KOPT-K1 (cell line): ENCODE data around the gene ZNF398.
A peak's percentile ranks its signal among the peaks of the same experiment; 100 is the strongest.

ENCODE experiments used
- H3K27ac ChIP-seq: fragments of 200-600 bp; sonication (generic); 2 replicates; pipeline ENCODE4 v1.5.1; 2016; ENCODE audit warnings: antibody characterized with exemption, mild to moderate bottlenecking, low read depth, low read length; ENCODE audit not compliant: poor library complexity, severe bottlenecking
- H3K36me3 ChIP-seq: fragments of 200-600 bp; sonication (generic); 2 replicates; pipeline ENCODE4 v1.5.1; 2017; ENCODE audit warnings: antibody characterized with exemption, mild to moderate bottlenecking, low read length, moderate library complexity; ENCODE audit not compliant: insufficient read depth
- H3K9me3 ChIP-seq: fragments of 200-600 bp; sonication (generic); 2 replicates; pipeline ENCODE4 v1.5.1; 2017; ENCODE audit warnings: antibody characterized with exemption, low read length, mild to moderate bottlenecking; ENCODE audit not compliant: insufficient read depth, poor library complexity, severe bottlenecking

Gene ZNF398, protein sequence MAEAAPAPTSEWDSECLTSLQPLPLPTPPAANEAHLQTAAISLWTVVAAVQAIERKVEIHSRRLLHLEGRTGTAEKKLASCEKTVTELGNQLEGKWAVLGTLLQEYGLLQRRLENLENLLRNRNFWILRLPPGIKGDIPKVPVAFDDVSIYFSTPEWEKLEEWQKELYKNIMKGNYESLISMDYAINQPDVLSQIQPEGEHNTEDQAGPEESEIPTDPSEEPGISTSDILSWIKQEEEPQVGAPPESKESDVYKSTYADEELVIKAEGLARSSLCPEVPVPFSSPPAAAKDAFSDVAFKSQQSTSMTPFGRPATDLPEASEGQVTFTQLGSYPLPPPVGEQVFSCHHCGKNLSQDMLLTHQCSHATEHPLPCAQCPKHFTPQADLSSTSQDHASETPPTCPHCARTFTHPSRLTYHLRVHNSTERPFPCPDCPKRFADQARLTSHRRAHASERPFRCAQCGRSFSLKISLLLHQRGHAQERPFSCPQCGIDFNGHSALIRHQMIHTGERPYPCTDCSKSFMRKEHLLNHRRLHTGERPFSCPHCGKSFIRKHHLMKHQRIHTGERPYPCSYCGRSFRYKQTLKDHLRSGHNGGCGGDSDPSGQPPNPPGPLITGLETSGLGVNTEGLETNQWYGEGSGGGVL

DNA sequence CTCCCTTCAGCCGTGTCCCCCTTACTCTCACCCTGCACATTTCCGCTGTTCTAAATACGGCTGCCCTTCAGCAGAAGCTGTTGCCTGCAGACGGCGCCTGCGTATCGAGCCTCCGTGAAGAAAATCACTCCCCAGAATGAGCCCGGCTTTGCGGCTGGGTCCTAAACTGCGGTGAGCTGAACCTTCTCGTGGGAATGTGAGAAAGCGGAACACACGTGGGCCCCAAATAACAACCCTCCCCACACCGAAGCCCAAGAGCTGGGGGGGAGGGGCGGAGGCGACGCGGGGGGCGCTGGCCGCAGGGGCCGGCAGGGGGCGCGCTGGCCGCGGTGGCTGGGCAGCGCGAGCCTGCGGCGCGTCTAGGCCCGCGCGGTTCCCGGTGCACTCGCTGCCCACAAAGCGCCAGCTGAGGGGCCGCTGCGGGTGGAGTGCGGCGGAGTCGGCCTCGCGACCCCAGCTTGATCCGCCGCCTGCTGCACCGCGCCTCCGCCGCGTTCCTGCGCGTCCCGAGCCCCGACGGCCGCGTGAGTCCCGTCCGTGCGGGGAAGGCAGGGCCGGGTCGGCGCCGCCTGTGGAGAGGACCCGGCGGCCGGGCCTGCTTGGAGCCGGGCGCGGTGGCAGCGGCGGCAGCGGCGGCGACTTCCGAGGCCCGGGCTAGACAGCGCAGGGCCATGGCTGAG lies at the start of gene ZNF398:
Gene ZNF398 (plus strand): TSS at position 382 of the 680 bp plus-strand sequence. CDS start 290 bp downstream, at position 672.
- H3K27ac ChIP-seq, result peak within 1 kb of the TSS; percentile 83
- H3K36me3 ChIP-seq, result no peaks in the 10 kb centered on the region; the same call in 1 of the 2 replicates
- H3K9me3 ChIP-seq, result no peaks in the 10 kb centered on the region

DNA sequence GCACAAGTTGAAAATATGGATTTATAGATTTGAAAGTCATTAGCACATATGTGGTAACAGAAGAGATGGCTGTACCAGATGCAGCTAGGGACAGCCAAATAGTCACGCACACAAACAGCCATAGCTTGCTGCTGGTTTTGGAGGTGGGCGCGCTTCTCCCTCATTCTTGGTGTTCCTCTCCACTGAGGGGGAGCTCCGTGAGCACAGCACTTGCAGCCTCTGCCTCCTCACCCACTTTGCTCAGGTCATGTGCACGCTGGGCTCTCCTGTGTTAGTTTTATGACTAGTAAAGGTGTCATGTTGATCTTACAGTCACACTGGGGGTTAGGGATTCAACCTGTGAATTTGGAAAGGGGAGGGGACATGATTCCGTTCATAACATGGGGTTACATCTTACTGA lies 48.2 kb upstream of the ZNF398 start:
- no peak overlapping the region for H3K27ac ChIP-seq
- no peaks in the 10 kb centered on the region for H3K9me3 ChIP-seq
- no peaks in the 10 kb centered on the region for H3K36me3 ChIP-seq

DNA sequence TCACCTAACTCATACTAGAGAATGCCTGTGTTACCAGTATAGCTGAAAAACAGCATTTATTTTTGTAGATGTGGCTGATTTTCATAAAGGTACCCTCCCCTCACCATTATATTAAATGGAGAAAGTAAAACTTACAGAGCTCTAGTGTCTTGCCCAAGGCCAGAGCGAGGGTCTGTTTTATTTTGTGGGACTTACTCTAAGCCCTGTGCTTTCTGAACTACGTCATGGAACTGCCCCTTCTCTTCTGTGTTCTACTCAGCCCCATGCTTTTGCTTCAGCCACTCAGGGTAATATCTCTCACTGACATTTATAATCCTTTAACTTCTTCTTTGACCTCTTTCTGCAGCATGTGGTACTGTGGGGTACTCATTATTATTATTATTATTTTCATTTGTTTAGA lies 46.4 kb upstream of the ZNF398 start:
- no peaks in the 10 kb centered on the region for H3K9me3 ChIP-seq
- no peak overlapping the region for H3K27ac ChIP-seq
- H3K36me3 ChIP-seq, result no peaks in the 10 kb centered on the region

DNA sequence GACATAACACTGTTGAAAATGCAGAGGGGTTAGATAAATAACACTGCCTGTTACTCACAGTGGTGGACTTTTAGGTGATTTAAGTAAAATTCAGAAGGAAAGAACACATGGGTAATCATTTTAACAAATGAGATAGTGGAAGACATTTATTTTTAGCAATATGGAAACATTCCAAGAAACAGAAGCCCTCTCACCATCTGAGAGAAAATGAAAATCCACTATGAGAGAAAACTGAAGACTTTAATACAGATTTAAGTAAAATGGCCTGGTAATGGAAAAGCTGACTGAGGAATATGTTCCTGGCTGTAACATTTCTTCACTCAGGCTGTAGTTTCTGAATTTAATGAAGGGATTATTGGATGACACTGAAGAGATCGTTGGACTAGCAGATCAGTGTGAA lies 44.6 kb upstream of the ZNF398 start:
- no peaks in the 10 kb centered on the region for H3K9me3 ChIP-seq
- no peaks in the 10 kb centered on the region for H3K36me3 ChIP-seq
- no peak overlapping the region for H3K27ac ChIP-seq

DNA sequence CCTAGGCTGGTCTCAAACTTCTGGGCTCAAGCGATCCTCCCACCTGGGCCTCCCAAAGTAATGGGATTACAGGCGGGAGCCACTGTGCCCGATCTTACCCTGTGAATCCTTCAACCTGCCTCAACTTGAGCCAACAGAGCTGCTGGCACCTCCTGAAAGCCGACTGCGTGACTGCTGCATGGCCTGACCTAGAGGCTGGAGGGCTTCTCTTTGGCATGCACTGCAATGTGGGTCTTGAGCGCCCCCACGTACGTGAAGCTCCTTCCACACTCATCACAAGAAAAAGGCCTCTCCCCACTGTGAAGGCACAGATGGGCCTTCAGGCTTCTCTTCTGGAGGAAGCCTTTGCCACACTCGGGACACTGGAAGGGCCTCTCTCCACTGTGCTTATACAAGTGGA lies 43.8 kb upstream of the ZNF398 start:
- Histone ChIP-seq H3K36me3 (no peaks in the 10 kb centered on the region), H3K27ac (no peak overlapping the region), H3K9me3 (no peaks in the 10 kb centered on the region)

DNA sequence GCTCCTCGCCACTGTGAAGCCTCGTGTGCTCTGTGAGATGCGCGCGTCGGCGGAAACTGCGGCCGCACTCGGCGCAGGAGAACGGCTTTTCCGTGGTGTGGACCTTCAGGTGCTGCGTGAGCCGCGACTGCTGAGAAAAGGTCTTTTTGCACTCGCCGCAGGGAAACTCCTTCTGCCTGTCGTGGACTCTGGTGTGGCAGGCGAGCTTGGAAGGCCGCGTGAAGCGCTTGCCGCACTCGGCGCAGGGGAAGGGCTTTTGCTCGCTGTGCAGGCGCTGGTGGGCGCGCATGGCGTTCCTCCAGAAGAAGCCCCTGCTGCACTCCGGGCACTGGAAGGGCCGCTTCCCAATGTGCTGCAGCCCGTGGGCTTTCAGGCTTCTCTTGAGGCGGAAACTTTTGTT lies 43.0 kb upstream of the ZNF398 start:
- H3K36me3 ChIP-seq, result no peaks in the 10 kb centered on the region
- no peak overlapping the region for H3K27ac ChIP-seq
- H3K9me3 ChIP-seq, result no peaks in the 10 kb centered on the region

DNA sequence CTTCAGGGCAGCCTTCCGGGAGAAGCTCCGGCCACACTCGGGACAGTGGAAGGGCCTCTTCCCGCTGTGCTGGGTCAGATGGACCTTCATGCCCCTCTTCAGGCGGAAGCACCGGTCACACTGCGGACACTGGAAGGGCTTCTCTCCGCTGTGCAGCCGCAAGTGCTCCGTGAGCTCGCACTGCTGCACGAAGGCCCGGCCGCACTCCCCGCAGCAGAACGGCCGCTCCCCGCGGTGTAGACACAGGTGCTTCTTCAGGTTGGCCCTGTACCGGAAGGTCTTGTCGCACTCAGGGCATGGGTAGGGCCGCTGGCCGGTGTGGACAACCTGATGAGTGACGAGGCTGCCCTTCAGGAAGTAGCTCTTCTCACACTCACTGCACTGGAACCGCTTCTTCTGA lies 42.5 kb upstream of the ZNF398 start:
- no peaks in the 10 kb centered on the region for H3K36me3 ChIP-seq
- no peak overlapping the region for H3K27ac ChIP-seq
- H3K9me3 ChIP-seq, result no peaks in the 10 kb centered on the region

DNA sequence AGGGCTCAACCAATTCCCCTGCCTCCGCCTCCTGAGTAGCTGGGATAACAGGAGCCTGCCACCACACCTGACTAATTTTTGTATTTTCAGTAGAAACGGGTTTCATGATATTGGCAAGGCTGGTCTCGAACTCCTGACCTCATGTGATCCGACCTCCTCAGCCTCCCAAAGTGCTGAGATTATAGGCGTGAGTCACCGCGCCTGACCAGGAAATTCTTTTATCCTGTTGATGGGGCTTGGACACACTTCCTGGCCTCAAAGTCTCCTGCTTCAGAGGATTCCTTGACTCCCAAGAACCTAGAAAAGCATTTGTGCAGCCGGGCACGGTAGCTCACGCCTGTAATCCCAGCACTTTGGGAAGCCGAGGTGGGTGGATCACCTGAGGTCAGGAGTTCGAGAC lies 37.3 kb upstream of the ZNF398 start:
- H3K9me3 ChIP-seq, result no peaks in the 10 kb centered on the region
- H3K27ac ChIP-seq, result no peak overlapping the region
- H3K36me3 ChIP-seq, result no peaks in the 10 kb centered on the region

DNA sequence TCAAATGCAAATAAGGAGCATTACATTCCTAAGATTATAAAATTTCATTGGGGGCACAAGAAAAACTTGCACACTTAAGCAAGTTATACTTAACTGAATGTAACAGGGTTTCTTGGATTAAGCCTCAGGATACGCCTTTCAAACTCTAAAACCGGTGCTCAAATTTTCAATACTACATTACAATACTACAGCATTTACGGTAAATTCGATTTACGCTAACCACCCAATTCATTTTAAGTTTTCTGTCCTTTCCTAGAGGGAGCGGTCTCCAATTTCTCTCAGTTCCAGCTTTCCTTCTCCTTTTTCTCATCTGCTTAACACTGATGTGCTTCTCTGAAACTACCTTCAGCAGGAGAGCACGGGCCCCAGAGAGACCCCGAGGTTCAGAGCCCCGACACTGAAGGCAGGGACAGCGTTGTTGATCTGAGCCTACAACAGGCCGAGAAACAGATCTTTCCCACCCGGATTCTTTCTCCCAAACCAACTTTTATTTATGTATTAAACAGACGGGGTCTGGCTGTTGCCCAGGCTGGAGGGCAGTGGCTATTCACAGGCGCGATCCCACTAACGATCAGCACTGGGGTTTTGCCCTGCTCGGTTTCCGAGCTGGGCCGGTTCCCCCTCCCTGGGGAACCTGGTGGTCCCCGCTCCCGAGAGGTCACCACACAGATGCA lies 21.9 kb upstream of the ZNF398 start:
- Histone ChIP-seq H3K36me3 (peaks cover 11% of the 10 kb centered on the region), H3K27ac (peak overlapping the region; percentile 96), H3K9me3 (peaks cover 6% of the 10 kb centered on the region)

DNA sequence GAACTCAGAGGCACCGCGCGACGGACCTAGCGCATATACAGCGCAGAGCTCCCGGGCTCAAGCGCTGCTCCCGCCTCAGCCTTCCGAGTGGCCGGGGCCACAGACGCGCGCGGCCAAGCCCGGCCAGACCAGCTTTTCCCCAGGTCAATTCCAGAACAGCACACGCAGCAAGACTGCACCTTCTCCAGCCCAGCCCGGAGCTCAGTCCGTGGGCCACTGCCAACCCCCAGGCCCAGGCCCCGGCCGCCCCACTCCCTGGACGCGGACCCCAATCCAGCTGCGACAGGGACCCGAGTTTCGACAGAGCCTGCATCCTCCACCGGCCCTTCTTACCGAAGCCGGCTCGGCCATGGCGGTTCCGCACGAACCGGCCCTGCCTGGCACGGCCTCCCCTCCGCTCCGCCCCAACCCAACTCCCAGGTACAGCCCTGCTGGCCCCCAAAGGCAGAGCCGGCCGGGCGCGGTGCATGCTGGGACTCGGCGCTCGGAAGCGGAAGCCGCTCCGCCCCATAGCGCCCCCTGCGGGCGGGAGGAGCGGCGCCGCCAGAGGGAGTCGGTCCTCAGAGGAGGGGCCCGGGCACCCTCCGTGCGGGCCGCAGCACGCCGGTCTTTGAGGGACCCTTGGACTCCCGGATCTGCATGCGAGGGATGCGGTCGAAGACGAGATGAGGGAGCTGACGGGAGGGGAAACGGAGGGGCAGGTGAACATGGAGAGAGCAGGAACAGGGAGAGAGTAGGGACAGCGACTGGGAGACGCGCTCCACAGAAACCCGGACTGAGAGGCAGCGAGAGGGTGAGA lies 21.2 kb upstream of the ZNF398 start, which contains the start of gene ZNF425:
Gene ZNF425 (minus strand): TSS at position 462 of the 799 bp plus-strand sequence. CDS start 111 bp downstream, at position 351.
- H3K36me3 ChIP-seq, result peaks cover 18% of the 10 kb centered on the region
- H3K9me3 ChIP-seq, result peaks cover 13% of the 10 kb centered on the region
- peak within 1 kb of the TSS; percentile 96 for H3K27ac ChIP-seq

DNA sequence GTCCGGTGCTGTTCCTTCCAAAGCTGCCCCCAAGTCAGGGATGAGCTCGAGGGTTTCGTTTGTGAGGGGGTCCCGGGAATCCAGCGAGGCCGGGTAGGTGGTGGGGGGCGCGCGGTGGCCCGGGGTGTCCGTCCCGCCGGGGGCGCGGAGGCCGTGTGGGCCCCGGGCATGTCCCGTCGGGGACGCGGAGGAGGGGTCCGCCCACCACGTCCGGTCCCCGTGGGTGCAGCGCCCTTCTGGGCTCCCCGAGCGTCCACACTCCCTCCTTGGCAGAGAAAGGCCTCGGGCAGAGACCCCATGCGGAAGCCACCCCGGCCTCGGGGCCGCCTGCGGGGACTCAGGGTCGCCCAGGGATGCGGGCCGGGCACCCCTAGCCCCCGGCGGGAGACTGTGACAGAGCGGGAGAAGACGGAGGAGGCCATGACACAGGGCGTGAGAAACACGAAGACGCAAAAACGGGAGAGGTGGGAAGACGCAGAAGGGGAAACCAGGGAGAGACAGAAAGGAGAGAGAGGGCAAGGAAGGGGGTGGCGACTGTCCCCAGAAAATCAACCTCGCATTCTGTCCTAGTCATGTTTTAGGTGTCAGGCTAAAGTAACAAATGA lies 20.5 kb upstream of the ZNF398 start:
- H3K36me3 ChIP-seq, result peaks cover 25% of the 10 kb centered on the region
- H3K27ac ChIP-seq, result peak overlapping the region; percentile 96
- peaks cover 17% of the 10 kb centered on the region for H3K9me3 ChIP-seq

DNA sequence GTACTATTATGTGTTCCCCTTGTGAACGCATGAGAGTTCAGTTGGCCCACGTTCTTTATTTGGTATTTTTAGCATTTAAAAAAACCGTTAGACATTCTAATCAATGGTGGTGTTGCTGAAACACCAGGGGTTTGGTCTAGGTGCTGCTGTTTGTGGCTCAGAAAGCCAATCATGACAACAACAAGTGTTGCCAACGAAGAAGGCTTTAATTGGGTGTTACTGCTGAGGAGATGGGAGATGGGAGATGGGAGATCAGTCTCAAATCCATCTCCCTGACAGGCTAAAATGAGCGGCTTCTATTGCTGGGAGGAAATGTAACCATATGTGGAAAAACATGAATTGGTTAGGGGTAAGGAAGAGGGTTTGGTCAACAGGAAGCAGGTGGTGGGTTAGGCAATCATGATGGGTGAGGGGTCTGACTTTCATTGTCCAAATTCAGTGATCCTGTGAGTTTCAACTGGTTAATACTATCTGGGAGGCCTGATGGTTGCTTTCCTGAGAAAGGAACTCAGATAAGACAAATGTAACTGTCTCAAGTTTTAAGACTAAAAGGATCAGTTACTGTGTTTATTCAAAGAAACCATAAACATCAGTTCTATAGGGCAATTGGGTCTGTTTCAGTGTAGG lies 16.6 kb upstream of the ZNF398 start:
- H3K9me3 ChIP-seq, result peaks cover 17% of the 10 kb centered on the region
- peaks cover 56% of the 10 kb centered on the region for H3K36me3 ChIP-seq
- no peak overlapping the region for H3K27ac ChIP-seq

DNA sequence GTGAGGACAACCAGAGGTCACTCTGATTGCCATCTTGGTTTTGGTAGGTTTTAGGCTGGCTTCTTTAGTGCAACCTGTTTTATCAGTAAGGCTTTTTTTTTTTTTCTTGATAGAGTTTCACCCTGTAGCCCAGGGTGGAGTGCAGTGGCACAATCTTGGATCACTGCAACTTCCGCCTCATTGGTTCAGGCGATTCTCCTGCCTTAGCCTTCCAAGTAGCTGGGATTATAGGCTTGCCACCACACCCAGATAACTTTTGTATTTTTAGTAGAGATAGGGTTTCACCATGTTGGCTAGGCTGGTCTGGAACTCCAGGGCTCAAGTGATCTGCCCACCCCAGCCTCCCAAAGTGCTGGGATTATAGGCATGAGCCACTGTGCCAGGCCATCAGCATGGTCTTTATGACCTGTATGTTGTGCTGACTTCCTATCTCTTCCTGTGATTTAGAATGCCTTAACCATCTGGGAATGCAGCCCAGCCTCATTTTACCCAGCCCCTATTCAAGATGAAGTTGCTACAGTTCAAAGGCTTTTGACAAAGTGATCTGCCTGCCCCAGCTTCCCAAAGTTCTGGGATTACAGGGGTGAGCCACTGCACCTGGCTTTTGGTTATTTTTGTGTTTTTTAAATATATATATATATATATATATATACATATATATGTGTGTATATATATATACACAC lies 14.1 kb upstream of the ZNF398 start:
- Histone ChIP-seq H3K9me3 (peaks cover 17% of the 10 kb centered on the region), H3K27ac (no peak overlapping the region), H3K36me3 (peaks cover 68% of the 10 kb centered on the region)
